Endothelial cell of umbilical vein (primary cell): Measurements from ENCODE around the gene TESPA1. TPM values are rescaled to one million over a fixed set of nuclear protein-coding genes. Genes with fewer than 3 reads are reported as not detected.

ENCODE experiments used
- BruUV-seq: library from RNA; stranded (reverse); fragments of 400-500 nt; replicated peaks from 2 replicates; lab custom pipeline; 2021; lab: Mats Ljungman, UMichigan
- CTCF ChIA-PET: fragments of 300-600, 350-600 bp; sonication (Branson Sonifier 250); formaldehyde crosslinking; loops from one replicate; lab custom pipeline; 2021; ENCODE audit warnings: antibody characterized with exemption, inconsistent platforms; lab: Charles Lee
- POLR2A ChIA-PET: fragments of 300-600, 350-600 bp; sonication (Branson Sonifier 250); formaldehyde crosslinking; loops from one replicate; lab custom pipeline; 2021; ENCODE audit warnings: antibody characterized with exemption, inconsistent platforms; lab: Charles Lee
- DNase-seq: peaks from one replicate; pipeline ENCODE4 v3.0.0-alpha.2; 2011; ENCODE audit warnings: low read depth, low spot score
- FAIRE-seq: peaks from 2 replicates; lab custom pipeline; 2011; peaks lifted over from hg19 to GRCh38; lab: Jason Lieb, UNC
- H2AFZ ChIP-seq: 2 replicates; pipeline ENCODE4 v1.6.0; 2012; ENCODE audit warnings: low read depth, low read length, control low read depth, inconsistent platforms
- H3K27ac ChIP-seq: 2 replicates; pipeline ENCODE4 v1.5.1; 2011; ENCODE audit warnings: low read depth, mild to moderate bottlenecking, control low read depth, low read length, moderate library complexity; ENCODE audit not compliant: insufficient read depth
- H3K27me3 ChIP-seq, 2 experiments: 2 replicates each; pipeline versions ENCODE4 v1.6.0 to v1.6.1; 2011; ENCODE audit warnings: low read length in 2 of 2, mixed read lengths in 1 of 2; ENCODE audit not compliant: control insufficient read depth in 2 of 2, insufficient read depth in 2 of 2
- H3K36me3 ChIP-seq, 2 experiments: 2 replicates in 1 of 2; 3 replicates in 1 of 2; pipeline ENCODE4 v1.5.1; 2011; ENCODE audit warnings: low read length in 2 of 2, mild to moderate bottlenecking in 1 of 2, moderate library complexity in 1 of 2; ENCODE audit not compliant: control insufficient read depth in 2 of 2, insufficient read depth in 2 of 2; ENCODE audit errors: extremely low read depth in 1 of 2
- H3K4me1 ChIP-seq: 3 replicates; pipeline ENCODE4 v1.5.1; 2011; ENCODE audit warnings: mild to moderate bottlenecking, low read length; ENCODE audit not compliant: control insufficient read depth, insufficient read depth; ENCODE audit errors: extremely low read depth
- H3K4me2 ChIP-seq: 2 replicates; pipeline ENCODE4 v1.6.1; 2011; ENCODE audit warnings: low read length, control low read depth, mixed read lengths; ENCODE audit not compliant: insufficient read depth
- H3K4me3 ChIP-seq, 3 experiments: fragments of 200-600 bp in 1 of 3; sonication (generic), shearing (Covaris generic) in 1 of 3; replicated peaks in 1 of 3; 2 replicates each; pipeline ENCODE4 v1.5.1; 2011 to 2016; ENCODE audit warnings: control low read depth in 3 of 3, low read length in 3 of 3, mild to moderate bottlenecking in 2 of 3, inconsistent platforms in 1 of 3, low read depth in 1 of 3, moderate library complexity in 1 of 3; ENCODE audit not compliant: insufficient read depth in 1 of 3
- H3K79me2 ChIP-seq: 2 replicates; pipeline ENCODE4 v1.6.0; 2012; ENCODE audit warnings: low read length, inconsistent platforms; ENCODE audit not compliant: control insufficient read depth, insufficient read depth
- H3K9ac ChIP-seq: replicated peaks from 2 replicates; pipeline ENCODE3; 2011; ENCODE audit warnings: low read length, control low read depth; ENCODE audit not compliant: insufficient read depth; ENCODE audit errors: extremely low read depth
- H3K9me1 ChIP-seq: replicated peaks from 3 replicates; pipeline ENCODE4 v1.6.0; 2011; ENCODE audit warnings: mild to moderate bottlenecking, low read length; ENCODE audit not compliant: control insufficient read depth, insufficient read depth; ENCODE audit errors: extremely low read depth
- H3K9me3 ChIP-seq: replicated peaks from 2 replicates; pipeline ENCODE4 v1.5.1; 2012; ENCODE audit warnings: low read length, inconsistent platforms; ENCODE audit not compliant: control insufficient read depth, insufficient read depth
- H4K20me1 ChIP-seq: replicated peaks from 2 replicates; pipeline ENCODE3; 2011; ENCODE audit warnings: mild to moderate bottlenecking, low read length; ENCODE audit not compliant: control insufficient read depth, insufficient read depth; ENCODE audit errors: extremely low read depth
- CTCF ChIP-seq, 2 donors: IDR thresholded peaks; 1 replicate in 1 of 2; 2 replicates in 1 of 2; pipeline ENCODE4 v1.5.1; 2011; ENCODE audit warnings: low read length in 2 of 2, mild to moderate bottlenecking in 2 of 2, moderate library complexity in 2 of 2, control low read depth in 1 of 2, inconsistent platforms in 1 of 2, low read depth in 1 of 2; ENCODE audit not compliant: insufficient read depth in 1 of 2; ENCODE audit errors: extremely low read depth in 1 of 2
- EZH2 ChIP-seq: IDR thresholded peaks from 2 replicates; pipeline ENCODE4 v1.6.1; 2012; ENCODE audit warnings: borderline replicate concordance, low read depth, mild to moderate bottlenecking, moderate library complexity, low read length, inconsistent platforms; ENCODE audit not compliant: severe bottlenecking
- FOS ChIP-seq: IDR thresholded peaks from 2 replicates; pipeline ENCODE4 v1.6.1; 2011; ENCODE audit warnings: mild to moderate bottlenecking, low read length, moderate library complexity, borderline replicate concordance; ENCODE audit not compliant: insufficient read depth
- GATA2 ChIP-seq: IDR thresholded peaks from 2 replicates; pipeline ENCODE4 v1.7.0; 2011; ENCODE audit warnings: low read depth, mild to moderate bottlenecking, moderate library complexity, mixed read lengths, low read length; ENCODE audit not compliant: insufficient read length, insufficient read depth
- JUN ChIP-seq: IDR thresholded peaks from 2 replicates; pipeline ENCODE4 v1.6.1; 2011; ENCODE audit warnings: borderline replicate concordance, low read depth; ENCODE audit not compliant: insufficient read length, insufficient read depth
- MAX ChIP-seq: IDR thresholded peaks from 2 replicates; pipeline ENCODE4 v1.6.1; 2011; ENCODE audit not compliant: insufficient read depth, insufficient read length
- MYC ChIP-seq: IDR thresholded peaks from one replicate; pipeline ENCODE4 v1.6.1; 2011; ENCODE audit warnings: mild to moderate bottlenecking, low read depth, low read length
- POLR2A ChIP-seq: IDR thresholded peaks from 2 replicates; pipeline ENCODE4 v1.6.1; 2012; ENCODE audit warnings: low read depth, mild to moderate bottlenecking, control low read depth, low read length
- POLR2AphosphoS5 ChIP-seq: IDR thresholded peaks from 2 replicates; pipeline ENCODE4 v1.6.1; 2012; ENCODE audit warnings: low read depth, mild to moderate bottlenecking, control low read depth, low read length, moderate library complexity; ENCODE audit not compliant: insufficient read depth
- dilution Hi-C: fragments of 300-500 bp; cut with MboI; formaldehyde crosslinking; loops from one replicate; pipeline ENCODE4 v1.15.0; 2019; ENCODE audit warnings: low sequenced_read_pairs; ENCODE audit not compliant: extremely low pct_ligation_motif_present
- intact Hi-C: fragments of 100-400 bp; cut with micrococcal nuclease; formaldehyde crosslinking; loops from one replicate; pipeline ENCODE4 v1.10.0; 2022
- polyA plus RNA-seq, 4 experiments: library from polyadenylated mRNA; depleted of rRNA in 3 of 4; stranded (reverse) in 3 of 4; unstranded in 1 of 4; fragments of >200 nt; gene quantifications; 2 replicates each; pipeline versions ENCODE4 v1.2.1 to v1.2.3, GENCODE V29; 2011 to 2012; ENCODE audit warnings: missing spikeins in 1 of 4
- total RNA-seq: library from RNA; stranded (reverse); gene quantifications from 2 replicates; pipeline ENCODE4 v1.2.3, GENCODE V29; 2021

The TESPA1 gene
- total and polyA plus RNA-seq, 2 donors (not counting 3 experiments of a cell fraction or from before 2014, with no cell fraction given) = not detected

GRCh38 chr12:54924972-54925707 is 59.4 kb downstream of the TESPA1 start:
- FAIRE-seq (no peak), DNase-seq (no peak)
- H3K4me2 ChIP-seq = no peak overlapping the region
- H4K20me1 ChIP-seq = no peaks in the 10 kb centered on the region
- no peak overlapping the region for H2AFZ ChIP-seq
- ChIA-PET CTCF (interaction anchor here (0.7 kb wide), 1 partner anchor 58 kb away, joined by 3 read pairs; no protein-coding TSS in a partner anchor), POLR2A (no interaction called here)
- BruUV-seq = no TSS peak
- H3K9me3 ChIP-seq = no peaks in the 10 kb centered on the region
- no peaks in the 10 kb centered on the region for H3K27me3 ChIP-seq
- dilution Hi-C loops = no loop called here
- TF ChIP-seq MYC (no peak), CTCF (IDR thresholded peaks at IDR 0.05; ENCODE audit: extremely low read depth in 1 of 2, insufficient read depth in 1 of 2, low read depth in 1 of 2, low read length in 2 of 2) (no peak), JUN (no peak), EZH2 (no peak), MAX (no peak), GATA2 (no peak), FOS (no peak), POLR2AphosphoS5 (no peak), POLR2A (no peak)
- H3K27ac ChIP-seq = no peak overlapping the region
- H3K79me2 ChIP-seq = no peaks in the 10 kb centered on the region
- no peak overlapping the region for H3K9ac ChIP-seq
- H3K4me3 ChIP-seq = no peak overlapping the region
- H3K4me1 ChIP-seq = no peaks in the 10 kb centered on the region
- H3K9me1 ChIP-seq = no peaks in the 10 kb centered on the region
- intact Hi-C loops = no loop called here
- H3K36me3 ChIP-seq = no peaks in the 10 kb centered on the region
